H9 (cell line): ENCODE data around the gene ASPG. TPM values are rescaled to one million over a fixed set of nuclear protein-coding genes. Genes with fewer than 3 reads are reported as not detected.

Experiments used
- DNase-seq: peaks from one replicate; pipeline ENCODE4 v3.0.0-alpha.2; 2017
- H2AFZ ChIP-seq: one replicate; pipeline ENCODE4 v1.6.1; 2013; ENCODE audit warnings: mild to moderate bottlenecking, low read length, control low read depth, moderate library complexity
- H2AK5ac ChIP-seq: 2 replicates; pipeline ENCODE4 v1.6.1; 2013; ENCODE audit warnings: low read length, control low read depth, mixed read lengths; ENCODE audit not compliant: insufficient read length
- H2BK120ac ChIP-seq: one replicate; pipeline ENCODE4 v1.6.1; 2013; ENCODE audit warnings: low read depth, mild to moderate bottlenecking, low read length, control low read depth, inconsistent platforms; ENCODE audit not compliant: poor library complexity, severe bottlenecking
- H2BK12ac ChIP-seq: 2 replicates; pipeline ENCODE4 v1.6.1; 2013; ENCODE audit warnings: low read length, control low read depth, mixed read lengths, low read depth; ENCODE audit not compliant: insufficient read length
- H2BK15ac ChIP-seq: 2 replicates; pipeline ENCODE4 v1.6.1; 2013; ENCODE audit warnings: low read depth, low read length, control low read depth
- H2BK20ac ChIP-seq: one replicate; pipeline ENCODE4 v1.6.1; 2013; ENCODE audit warnings: low read depth, mild to moderate bottlenecking, low read length, control low read depth, inconsistent platforms; ENCODE audit not compliant: poor library complexity, severe bottlenecking
- H2BK5ac ChIP-seq: 2 replicates; pipeline ENCODE4 v1.6.1; 2013; ENCODE audit warnings: low read length, control low read depth, mixed read lengths; ENCODE audit not compliant: insufficient read length
- H3K14ac ChIP-seq: 2 replicates; pipeline ENCODE4 v1.6.1; 2013; ENCODE audit warnings: low read length, control low read depth; ENCODE audit not compliant: insufficient read depth
- H3K18ac ChIP-seq: 2 replicates; pipeline ENCODE4 v1.6.1; 2013; ENCODE audit warnings: low read depth, mild to moderate bottlenecking, mixed read lengths, low read length, control low read depth; ENCODE audit not compliant: insufficient read length
- H3K23ac ChIP-seq: 2 replicates; pipeline ENCODE4 v1.6.1; 2013; ENCODE audit warnings: low read length, control low read depth, mixed read lengths, low read depth; ENCODE audit not compliant: insufficient read length
- H3K23me2 ChIP-seq: 2 replicates; pipeline ENCODE4 v1.6.1; 2013; ENCODE audit warnings: low read depth, mild to moderate bottlenecking, mixed read lengths, low read length, control low read depth; ENCODE audit not compliant: insufficient read length, poor library complexity, severe bottlenecking
- H3K27ac ChIP-seq: 2 replicates; pipeline ENCODE4 v1.5.1; 2013; ENCODE audit warnings: low read length, control low read depth, mixed read lengths, low read depth; ENCODE audit not compliant: insufficient read length
- H3K27me3 ChIP-seq: 2 replicates; pipeline ENCODE4 v1.6.1; 2013; ENCODE audit warnings: low read length, control low read depth, inconsistent platforms; ENCODE audit not compliant: insufficient read depth
- H3K4ac ChIP-seq: 2 replicates; pipeline ENCODE4 v1.6.1; 2013; ENCODE audit warnings: low read depth, mild to moderate bottlenecking, control low read depth, inconsistent platforms, low read length, moderate library complexity
- H3K4me1 ChIP-seq: 2 replicates; pipeline ENCODE4 v1.6.1; 2013; ENCODE audit warnings: low read length, control low read depth, inconsistent platforms; ENCODE audit not compliant: insufficient read depth
- H3K4me2 ChIP-seq: 2 replicates; pipeline ENCODE4 v1.6.1; 2013; ENCODE audit warnings: low read length, control low read depth, mixed read lengths; ENCODE audit not compliant: insufficient read length, insufficient read depth
- H3K56ac ChIP-seq: 2 replicates; pipeline ENCODE4 v1.6.1; 2013; ENCODE audit warnings: low read depth, mild to moderate bottlenecking, mixed read lengths, low read length, control low read depth; ENCODE audit not compliant: insufficient read length
- H3K79me1 ChIP-seq: 2 replicates; pipeline ENCODE4 v1.6.1; 2013; ENCODE audit warnings: low read depth, mild to moderate bottlenecking, moderate library complexity, low read length, control low read depth, inconsistent platforms; ENCODE audit not compliant: insufficient read depth, poor library complexity, severe bottlenecking
- H3K79me2 ChIP-seq: 2 replicates; pipeline ENCODE4 v1.6.1; 2013; ENCODE audit warnings: low read length, control low read depth, inconsistent platforms; ENCODE audit not compliant: insufficient read depth
- H3K9ac ChIP-seq: 2 replicates; pipeline ENCODE4 v1.6.1; 2013; ENCODE audit warnings: low read length, control low read depth, mixed read lengths; ENCODE audit not compliant: insufficient read length; ENCODE audit errors: extremely low read depth
- H3K9me3 ChIP-seq: one replicate; pipeline ENCODE4 v1.6.1; 2013; ENCODE audit warnings: low read depth, low read length, inconsistent platforms; ENCODE audit not compliant: control insufficient read depth
- H3T11ph ChIP-seq: one replicate; pipeline ENCODE4 v1.6.1; 2013; ENCODE audit warnings: mild to moderate bottlenecking, low read length, control low read depth, inconsistent platforms
- H4K20me1 ChIP-seq: one replicate; pipeline ENCODE4 v1.6.1; 2013; ENCODE audit not compliant: control insufficient read depth, insufficient read length, insufficient read depth
- H4K5ac ChIP-seq: 2 replicates; pipeline ENCODE4 v1.6.1; 2013; ENCODE audit warnings: low read depth, mild to moderate bottlenecking, mixed read lengths, low read length, control low read depth; ENCODE audit not compliant: insufficient read length
- H4K8ac ChIP-seq: replicated peaks from 2 replicates; pipeline ENCODE4 v1.6.1; 2013; ENCODE audit warnings: low read length, control low read depth, mixed read lengths, low read depth; ENCODE audit not compliant: insufficient read length
- H4K91ac ChIP-seq: 2 replicates; pipeline ENCODE4 v1.6.1; 2013; ENCODE audit warnings: low read depth, mild to moderate bottlenecking, moderate library complexity, mixed read lengths, low read length, control low read depth; ENCODE audit not compliant: insufficient read length
- H3K27ac Mint-ChIP-seq, 3 experiments: 2 replicates in 2 of 3; 3 replicates in 1 of 3; pipeline ENCODE4 v1.8.0; 2020 to 2021; ENCODE audit warnings: mixed read lengths in 3 of 3, mild to moderate bottlenecking in 1 of 3, moderate library complexity in 1 of 3
- H3K27me3 Mint-ChIP-seq: 2 replicates; pipeline ENCODE4 v1.8.0; 2021; ENCODE audit warnings: low read depth, mild to moderate bottlenecking, moderate library complexity, mixed read lengths
- H3K36me3 Mint-ChIP-seq, 3 experiments: 2 replicates in 2 of 3; 3 replicates in 1 of 3; pipeline ENCODE4 v1.8.0; 2020 to 2021; ENCODE audit warnings: low read depth in 3 of 3, mixed read lengths in 3 of 3; ENCODE audit not compliant: insufficient read depth in 1 of 3
- H3K4me1 Mint-ChIP-seq, 2 experiments: 2 replicates each; pipeline ENCODE4 v1.8.0; 2020; ENCODE audit warnings: mixed read lengths in 2 of 2
- H3K4me3 Mint-ChIP-seq, 2 experiments: 2 replicates in 1 of 2; 3 replicates in 1 of 2; pipeline ENCODE4 v1.8.0; 2020 to 2021; ENCODE audit warnings: mild to moderate bottlenecking in 2 of 2, mixed read lengths in 2 of 2, moderate library complexity in 1 of 2
- H3K9me3 Mint-ChIP-seq, 2 experiments: 2 replicates in 1 of 2; 3 replicates in 1 of 2; pipeline ENCODE4 v1.8.0; 2020; ENCODE audit warnings: mild to moderate bottlenecking in 2 of 2, mixed read lengths in 2 of 2, moderate library complexity in 1 of 2
- WGBS: extraction: QIAGEN DNeasy Blood & Tissue Kit; methylation state at CpG from one replicate; pipeline ENCODE4 v1.1.7; 2013; ENCODE audit warnings: missing lambda C conversion rate, low lambda C conversion rate, mixed read lengths; ENCODE audit not compliant: insufficient read length; ENCODE audit errors: extremely low coverage; 5-methylcytosine and 5-hydroxymethylcytosine counted together
- total RNA-seq: library from RNA; stranded (reverse); gene quantifications from 2 replicates; pipeline ENCODE4 v1.2.1, GENCODE V29; 2021
- TF ChIP-seq, protein P1 (sequence below): fragments of 200-600 bp; sonication (generic); conservative IDR thresholded peaks from 3 replicates; pipeline ENCODE4 v1.8.0; 2021; ENCODE audit warnings: antibody characterized with exemption, mild to moderate bottlenecking

The ASPG gene
- total RNA-seq, 1 experiment from 2014 or later: 0.33 TPM

DNA sequence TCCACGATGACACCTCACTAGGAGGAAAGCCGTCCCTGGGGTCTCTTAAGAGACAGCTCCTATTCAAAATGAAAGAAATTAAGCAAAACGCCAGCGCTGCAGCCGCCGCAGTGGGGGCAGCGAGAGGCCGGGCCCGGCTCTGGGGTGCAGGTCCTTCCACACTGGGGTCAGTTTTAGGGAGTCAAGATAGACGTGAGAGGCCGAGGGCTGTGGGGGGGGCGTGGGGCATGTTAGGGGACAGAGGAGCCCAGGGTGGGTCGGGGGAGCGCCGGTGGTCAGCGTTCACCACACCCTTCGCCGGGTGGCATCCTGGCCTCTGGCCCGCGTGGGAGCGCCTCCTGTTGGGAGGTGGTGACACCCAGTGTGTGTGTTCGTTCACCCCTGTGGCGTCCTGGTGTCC, 78.5 kb downstream of the ASPG start:
- no peak overlapping the region for H2BK12ac ChIP-seq
- H3K27ac ChIP-seq: no peak overlapping the region
- H2BK20ac ChIP-seq: no peak overlapping the region
- TF ChIP-seq, protein P1, sequence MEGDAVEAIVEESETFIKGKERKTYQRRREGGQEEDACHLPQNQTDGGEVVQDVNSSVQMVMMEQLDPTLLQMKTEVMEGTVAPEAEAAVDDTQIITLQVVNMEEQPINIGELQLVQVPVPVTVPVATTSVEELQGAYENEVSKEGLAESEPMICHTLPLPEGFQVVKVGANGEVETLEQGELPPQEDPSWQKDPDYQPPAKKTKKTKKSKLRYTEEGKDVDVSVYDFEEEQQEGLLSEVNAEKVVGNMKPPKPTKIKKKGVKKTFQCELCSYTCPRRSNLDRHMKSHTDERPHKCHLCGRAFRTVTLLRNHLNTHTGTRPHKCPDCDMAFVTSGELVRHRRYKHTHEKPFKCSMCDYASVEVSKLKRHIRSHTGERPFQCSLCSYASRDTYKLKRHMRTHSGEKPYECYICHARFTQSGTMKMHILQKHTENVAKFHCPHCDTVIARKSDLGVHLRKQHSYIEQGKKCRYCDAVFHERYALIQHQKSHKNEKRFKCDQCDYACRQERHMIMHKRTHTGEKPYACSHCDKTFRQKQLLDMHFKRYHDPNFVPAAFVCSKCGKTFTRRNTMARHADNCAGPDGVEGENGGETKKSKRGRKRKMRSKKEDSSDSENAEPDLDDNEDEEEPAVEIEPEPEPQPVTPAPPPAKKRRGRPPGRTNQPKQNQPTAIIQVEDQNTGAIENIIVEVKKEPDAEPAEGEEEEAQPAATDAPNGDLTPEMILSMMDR: no peak
- no peak overlapping the region for H4K5ac ChIP-seq
- H3T11ph ChIP-seq: no peak overlapping the region
- H2BK5ac ChIP-seq: no peak overlapping the region
- H2BK15ac ChIP-seq: no peak overlapping the region
- no peak overlapping the region for H3K56ac ChIP-seq
- Mint-ChIP-seq H3K4me3 (no peak overlapping the region), H3K27ac (no peak overlapping the region), H3K9me3 (no peaks in the 10 kb centered on the region), H3K27me3 (no peaks in the 10 kb centered on the region), H3K4me1 (peaks cover 5% of the 10 kb centered on the region in 2 experiments; a peak in 2 of 4 replicates), H3K36me3 (no peaks in the 10 kb centered on the region; a peak in 1 of 7 replicates)
- H4K8ac ChIP-seq: no peak overlapping the region
- H2AFZ ChIP-seq: no peak overlapping the region
- H2BK120ac ChIP-seq: no peak overlapping the region
- no peaks in the 10 kb centered on the region; the same call in 1 of the 2 replicates for H3K79me2 ChIP-seq
- WGBS: no CpG with 5 or more reads among the region's 23 CpGs
- no peak overlapping the region for H4K91ac ChIP-seq
- no peak overlapping the region for H3K4me2 ChIP-seq
- no peaks in the 10 kb centered on the region for H3K27me3 ChIP-seq
- no peak overlapping the region for H3K23ac ChIP-seq
- no peak for DNase-seq
- no peak overlapping the region for H3K18ac ChIP-seq
- no peak overlapping the region for H3K9ac ChIP-seq
- H3K4me1 ChIP-seq: no peaks in the 10 kb centered on the region
- no peaks in the 10 kb centered on the region for H3K9me3 ChIP-seq
- no peaks in the 10 kb centered on the region for H3K23me2 ChIP-seq
- H4K20me1 ChIP-seq: no peaks in the 10 kb centered on the region
- H2AK5ac ChIP-seq: no peak overlapping the region
- H3K4ac ChIP-seq: no peak overlapping the region
- H3K79me1 ChIP-seq: no peaks in the 10 kb centered on the region
- no peak overlapping the region for H3K14ac ChIP-seq
